GM21526 (cell line): Measurements from ENCODE around the gene PAIP1.
"Not testable (repeated sequence)": the region's sequence is repeated elsewhere in the genome, so short reads cannot be mapped to it uniquely, and the experiment has no call there.

ENCODE experiments used
- ATAC-seq: cut with Tn5 transposase; IDR thresholded peaks from one replicate; pipeline ENCODE4 v1.9.1; 2021; ENCODE audit warnings: moderate library complexity; ENCODE audit not compliant: unreplicated experiment, low FRiP score

The PAIP1 gene, protein sequence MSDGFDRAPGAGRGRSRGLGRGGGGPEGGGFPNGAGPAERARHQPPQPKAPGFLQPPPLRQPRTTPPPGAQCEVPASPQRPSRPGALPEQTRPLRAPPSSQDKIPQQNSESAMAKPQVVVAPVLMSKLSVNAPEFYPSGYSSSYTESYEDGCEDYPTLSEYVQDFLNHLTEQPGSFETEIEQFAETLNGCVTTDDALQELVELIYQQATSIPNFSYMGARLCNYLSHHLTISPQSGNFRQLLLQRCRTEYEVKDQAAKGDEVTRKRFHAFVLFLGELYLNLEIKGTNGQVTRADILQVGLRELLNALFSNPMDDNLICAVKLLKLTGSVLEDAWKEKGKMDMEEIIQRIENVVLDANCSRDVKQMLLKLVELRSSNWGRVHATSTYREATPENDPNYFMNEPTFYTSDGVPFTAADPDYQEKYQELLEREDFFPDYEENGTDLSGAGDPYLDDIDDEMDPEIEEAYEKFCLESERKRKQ

DNA sequence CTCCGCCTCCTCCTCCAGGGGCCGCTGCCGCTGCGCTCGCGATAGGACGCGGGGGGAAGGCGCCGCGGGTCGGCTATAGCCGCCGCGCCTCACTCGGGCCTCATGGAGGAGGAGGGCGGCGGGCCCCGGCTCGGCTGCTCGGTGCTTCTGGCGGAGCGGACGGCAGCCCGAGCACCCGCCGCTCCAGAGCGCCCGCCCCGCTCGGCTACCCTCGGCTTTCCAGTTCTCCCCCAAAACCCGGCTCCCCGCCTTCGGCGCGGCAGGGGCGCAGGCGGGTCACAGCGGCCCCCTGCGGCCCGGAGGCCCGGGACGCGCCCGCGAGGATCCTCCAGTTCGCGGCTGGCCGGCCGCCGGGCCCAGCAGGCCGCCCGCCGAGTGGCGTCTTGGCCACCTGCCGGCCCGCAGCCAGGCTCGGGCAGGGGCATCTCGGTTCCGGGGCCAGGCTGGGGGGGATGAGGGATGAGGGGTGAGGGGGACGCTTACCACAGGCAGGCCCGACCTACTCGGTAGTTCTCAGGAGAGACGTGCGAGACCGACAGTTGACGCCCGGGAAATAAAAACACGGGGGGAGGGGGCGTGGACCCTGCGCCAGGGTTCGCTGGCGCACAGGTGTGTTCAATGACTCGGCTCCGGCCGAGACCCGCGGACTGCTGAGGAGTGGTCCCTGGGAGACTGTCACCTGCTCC lies at the start of gene PAIP1:
TSS of gene PAIP1 (minus strand) at position 221 of the 686 bp plus-strand sequence. CDS start 231 bp downstream, outside the sequence.
- ATAC-seq: peak; percentile 73

DNA sequence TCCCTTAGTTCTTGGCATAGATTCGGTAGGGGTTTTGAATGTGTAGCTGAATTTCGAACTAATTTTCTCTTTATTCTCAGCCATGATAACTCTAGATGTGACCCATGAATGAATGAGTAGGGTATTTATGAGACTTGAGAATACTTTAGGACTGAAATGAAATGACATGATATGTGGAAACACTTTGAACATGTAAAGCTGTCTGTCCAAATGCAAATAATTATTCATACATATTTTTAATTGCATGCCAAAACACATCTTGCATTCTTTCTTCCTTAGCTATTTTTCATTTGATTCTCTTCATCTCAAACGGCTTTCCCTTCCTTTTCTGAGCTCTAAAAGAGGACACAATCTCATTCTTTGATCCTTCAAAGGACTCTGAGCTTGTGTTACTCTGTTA lies 49.5 kb upstream of the PAIP1 start:
- no peak for ATAC-seq

DNA sequence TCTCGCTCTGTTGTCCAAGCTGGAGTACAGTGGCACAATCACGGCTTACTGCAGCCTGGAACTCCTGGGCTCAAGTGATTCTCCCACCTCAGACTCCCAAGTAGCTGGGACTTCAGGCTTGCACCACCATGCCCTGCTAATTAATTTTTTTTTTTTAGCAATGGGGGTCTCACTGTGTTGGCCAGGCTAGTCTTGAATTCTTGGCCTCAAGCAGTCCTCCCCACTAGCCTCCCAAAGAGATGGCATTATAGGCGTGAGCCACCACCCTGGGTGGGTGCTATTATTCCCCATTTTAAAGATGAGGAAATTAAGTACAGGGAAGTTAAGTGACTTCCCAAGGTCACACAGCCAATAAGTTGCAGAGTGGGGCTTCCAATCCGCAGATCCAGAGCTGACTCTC lies 47.8 kb upstream of the PAIP1 start:
- no peak for ATAC-seq

DNA sequence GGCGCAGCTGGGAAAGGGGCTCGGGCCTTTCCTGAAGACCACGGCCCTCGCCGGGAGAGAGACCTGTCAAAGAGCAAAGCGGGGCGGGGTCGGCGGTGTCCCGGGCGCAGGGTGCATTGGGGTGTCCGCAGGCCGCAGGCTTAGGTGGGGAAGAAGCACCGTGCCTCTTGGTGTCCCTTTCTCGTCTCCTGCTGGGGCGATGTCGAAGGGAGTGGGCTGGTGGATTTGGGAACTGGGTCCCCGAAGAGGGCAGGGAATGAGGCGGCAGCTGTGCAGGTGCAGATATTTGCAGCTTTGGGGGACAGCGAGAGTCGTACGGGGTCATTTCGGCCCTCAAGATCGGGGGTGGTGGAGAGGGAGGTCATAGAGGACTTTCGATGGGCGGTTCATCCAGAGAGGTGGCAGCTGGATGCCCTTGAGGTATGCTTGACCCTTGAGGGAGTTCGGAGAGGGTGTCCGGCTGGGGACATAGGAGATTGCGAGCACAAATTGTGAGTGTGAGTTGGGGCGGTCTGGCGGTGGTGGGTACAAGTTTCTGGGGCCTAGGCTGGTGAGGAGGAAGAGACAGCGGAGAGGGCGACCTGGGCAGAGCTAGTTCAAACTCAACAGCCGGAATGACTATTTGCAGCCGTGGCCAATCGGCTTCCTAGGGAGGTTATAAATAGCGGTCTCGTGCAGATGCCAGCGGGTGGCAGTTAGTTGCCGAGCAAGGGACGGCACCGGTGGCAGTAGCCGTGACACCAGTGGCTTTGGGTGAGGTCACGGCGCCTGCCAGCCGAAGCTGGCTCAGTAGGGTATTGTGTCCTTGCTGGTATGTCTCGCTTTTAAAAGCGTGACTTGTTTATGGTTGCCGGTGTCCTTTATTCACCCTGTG lies 46.7 kb upstream of the PAIP1 start:
- ATAC-seq: peak; percentile 45

DNA sequence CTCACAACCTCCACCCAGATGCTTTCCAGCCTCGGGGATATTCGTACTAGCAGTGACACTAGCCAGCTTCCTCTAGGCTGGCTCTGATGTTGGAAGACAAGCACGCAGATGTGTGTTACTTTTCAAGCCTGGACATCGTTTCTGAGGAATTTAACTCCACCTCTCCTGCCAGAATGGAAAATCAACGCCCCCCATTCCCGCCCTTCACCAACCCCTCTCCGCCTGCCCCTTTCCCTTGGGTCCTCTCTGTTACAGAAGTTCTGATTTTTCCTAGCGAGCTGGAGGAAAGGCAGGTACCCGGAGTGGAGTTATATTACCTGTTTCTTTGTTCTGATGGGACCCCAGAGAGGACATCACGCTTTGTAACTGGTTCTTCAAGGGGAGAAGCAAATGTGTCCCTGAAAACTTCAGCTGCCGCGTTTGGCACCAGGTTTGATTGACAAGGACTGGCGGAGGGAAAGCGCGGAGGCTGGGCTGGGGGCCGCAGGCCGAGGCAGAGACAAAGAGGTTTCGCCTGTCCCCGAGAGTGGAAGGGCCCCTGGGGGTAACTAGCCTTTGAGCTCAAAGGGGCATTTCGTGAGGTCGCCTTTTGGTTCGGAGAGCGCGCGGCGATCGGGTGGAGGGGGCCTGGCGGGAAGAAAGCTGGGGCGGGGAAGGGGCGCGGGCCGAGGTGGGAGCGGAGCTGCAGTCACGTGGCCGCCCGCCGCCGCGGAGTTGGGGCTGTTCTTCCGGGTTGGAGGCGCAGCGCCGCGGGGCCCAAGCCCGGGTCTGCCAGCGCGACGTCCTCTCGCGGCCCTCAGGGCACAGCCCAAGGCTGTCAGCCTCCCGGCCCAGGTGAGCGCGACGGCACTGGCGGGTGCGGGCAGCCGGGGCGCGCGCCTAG lies 45.8 kb upstream of the PAIP1 start, which contains the start of gene NNT:
TSS of gene NNT (plus strand) at position 720 of the 883 bp plus-strand sequence. CDS start 6,016 bp downstream, outside the sequence.
- ATAC-seq: peak; percentile 73

DNA sequence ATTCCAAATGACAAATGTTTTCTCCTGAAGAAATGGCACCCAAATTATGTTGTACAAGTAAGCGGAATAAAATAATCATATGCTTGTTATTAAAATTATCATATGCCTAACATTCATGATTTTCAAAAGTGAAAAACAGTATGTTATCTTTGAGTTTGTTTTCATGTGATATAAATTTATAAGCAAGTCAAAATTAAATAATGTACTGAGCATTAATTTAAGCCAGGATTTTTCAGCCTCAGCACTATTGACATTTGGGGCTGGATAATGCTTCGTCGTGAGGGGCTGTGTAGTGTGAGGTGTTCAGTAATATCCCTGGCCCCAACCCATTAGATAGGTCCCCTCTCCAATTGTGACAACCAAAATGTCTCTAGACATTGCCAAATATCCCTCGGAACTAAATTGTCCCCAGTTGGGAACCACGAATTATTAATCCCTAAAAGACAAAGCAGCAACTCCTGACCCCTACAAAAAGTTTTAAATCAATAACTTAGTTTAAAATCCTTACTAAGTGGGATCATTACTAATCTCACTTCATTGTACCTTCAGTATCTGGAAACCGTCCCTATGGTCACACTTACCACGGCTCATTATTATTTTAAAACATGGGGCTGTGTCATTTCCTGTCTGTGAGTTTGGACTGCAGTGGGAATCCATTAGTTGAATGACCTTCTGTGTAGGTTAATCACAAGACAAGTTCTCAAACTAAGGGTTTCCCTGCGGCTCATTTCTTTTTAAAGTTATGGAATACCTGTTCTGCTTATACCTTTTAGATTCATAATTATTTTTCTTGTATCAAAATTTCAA lies 44.8 kb upstream of the PAIP1 start:
- peak; percentile 37 for ATAC-seq

DNA sequence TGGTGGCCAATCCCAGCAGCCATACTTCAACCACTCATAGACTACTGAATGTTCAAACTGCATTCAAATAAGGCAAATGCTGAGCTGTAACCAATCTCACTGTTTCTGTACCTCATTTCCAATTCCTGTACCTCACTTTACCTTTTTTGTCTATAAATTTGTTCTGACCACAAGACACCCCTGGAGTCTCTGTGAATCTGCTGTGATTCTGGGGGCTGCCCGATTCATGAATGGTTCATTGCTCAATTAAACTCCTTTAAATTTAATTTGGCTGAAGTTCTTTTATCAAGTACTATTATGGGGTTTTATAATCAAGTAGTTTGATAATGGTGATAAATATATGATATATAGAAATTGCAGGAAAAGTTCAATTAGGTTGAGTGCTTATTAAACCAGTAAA lies 42.0 kb upstream of the PAIP1 start:
- ATAC-seq: not testable (repeated sequence)

DNA sequence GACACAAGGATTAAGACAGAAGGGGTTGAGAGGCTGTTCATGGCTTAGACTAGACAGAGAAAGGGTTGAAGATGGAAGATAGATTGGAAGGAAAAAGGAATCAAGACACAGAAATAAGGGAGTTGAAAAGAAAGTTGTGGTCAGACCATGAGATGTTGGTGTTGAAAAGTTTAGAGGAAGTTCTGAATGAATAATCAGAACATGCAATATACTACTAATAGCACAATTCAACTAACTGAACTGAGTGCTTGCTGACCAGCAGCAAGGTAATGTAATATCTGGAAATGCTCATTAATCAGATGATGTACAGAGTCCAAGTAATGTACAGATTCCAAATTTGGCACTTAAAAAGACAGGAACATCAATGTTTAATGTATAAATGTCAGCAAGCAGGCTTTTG lies 35.5 kb upstream of the PAIP1 start:
- no peak for ATAC-seq

DNA sequence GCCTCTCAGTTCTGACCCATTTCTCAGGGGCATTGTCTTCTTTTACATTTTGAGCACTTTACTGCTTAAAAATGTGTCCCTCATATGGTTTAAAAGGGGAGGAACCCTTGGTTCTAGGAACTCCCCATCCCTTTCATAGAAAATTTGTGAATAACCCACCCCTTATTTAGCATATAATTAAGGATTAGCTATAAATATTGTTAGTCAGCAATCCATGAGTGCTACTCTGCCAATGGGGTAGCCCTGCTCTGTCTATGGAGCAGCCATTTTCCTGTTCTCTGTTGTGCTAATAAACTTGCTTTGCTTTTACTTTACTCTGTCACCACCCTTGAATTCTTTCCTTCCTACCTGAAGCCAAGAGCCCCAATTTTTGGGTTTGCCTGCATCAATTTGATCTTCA lies 33.8 kb upstream of the PAIP1 start:
- no peak for ATAC-seq

DNA sequence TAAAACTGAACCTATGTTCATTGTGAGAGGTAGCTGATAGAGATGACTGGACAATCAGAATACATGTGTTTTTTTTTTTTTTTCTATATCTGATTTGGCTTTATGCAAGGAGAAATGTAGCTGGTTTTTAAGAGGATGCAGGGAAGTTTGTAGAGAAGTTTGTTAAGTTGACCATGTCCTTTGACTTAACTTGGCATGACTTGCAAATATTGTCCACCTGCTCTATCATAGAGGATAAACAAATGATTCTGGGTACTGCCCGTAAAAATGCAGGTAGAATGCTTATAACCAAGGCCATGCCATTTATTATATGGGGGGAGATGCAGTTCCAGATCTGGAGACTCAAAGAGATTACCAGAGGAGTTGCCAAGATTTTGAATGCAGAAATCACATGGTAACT lies 32.4 kb upstream of the PAIP1 start:
- no peak for ATAC-seq

DNA sequence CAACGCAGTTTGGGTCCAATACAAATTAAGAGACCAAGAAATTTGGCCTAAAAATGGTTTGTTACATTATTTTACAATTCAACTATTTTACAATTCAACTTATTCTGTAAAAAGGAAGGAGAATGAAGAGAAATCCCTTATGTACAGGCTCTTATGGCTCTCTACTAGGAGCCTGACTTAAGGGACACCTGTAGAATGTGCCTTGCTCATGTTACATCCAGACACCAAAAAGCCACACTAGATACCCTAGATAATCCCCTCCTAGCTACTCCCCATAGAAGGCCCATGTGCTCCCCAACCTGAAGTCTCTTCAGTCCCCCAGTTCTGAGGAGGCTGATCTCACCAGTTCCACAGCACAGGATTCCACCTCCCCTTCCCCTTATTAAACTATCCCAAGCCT lies 32.0 kb upstream of the PAIP1 start:
- ATAC-seq: no peak

DNA sequence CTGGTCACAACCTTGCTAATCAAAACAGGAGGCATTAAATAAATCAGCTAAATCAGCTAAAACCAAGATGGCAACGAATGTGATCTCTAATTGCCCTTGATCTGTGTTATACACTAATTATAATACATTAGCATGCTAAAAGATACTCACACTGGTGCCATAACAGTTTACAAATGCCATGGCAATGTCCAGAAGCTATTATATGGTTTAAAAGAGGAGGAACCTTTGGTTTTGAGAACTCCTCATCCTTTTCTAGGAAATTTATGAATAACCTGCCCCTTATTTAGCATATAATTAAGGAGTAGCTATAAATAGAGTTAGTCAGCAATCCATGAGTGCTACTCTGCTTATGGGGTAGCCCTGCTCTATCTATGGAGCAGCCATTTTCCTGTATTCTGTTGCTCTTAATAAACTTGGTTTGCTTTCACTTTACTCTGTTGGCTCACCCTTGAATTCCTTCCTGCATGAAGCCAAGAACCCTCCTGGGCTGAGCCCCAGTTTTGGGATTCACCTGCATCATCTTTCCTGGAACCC lies 27.4 kb upstream of the PAIP1 start:
- no peak for ATAC-seq

DNA sequence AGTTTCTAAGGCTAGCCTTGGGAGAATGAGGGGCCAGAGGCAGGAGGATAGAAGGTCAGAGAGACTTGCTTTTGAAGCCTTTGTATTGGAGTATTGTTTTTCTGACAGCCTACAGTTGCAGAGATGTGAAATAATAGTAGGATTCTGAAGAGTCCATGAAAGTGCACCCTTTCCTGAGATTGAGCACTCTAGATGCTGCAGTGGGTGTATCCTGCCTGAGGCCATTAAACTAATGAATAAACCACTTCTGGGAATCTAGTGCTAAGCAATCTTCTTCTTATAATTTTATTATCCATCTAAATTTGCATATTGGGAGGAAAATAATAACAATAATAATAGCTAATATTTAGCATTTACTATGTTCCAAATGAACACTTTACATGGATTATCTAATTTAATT lies 26.8 kb upstream of the PAIP1 start:
- no peak for ATAC-seq

DNA sequence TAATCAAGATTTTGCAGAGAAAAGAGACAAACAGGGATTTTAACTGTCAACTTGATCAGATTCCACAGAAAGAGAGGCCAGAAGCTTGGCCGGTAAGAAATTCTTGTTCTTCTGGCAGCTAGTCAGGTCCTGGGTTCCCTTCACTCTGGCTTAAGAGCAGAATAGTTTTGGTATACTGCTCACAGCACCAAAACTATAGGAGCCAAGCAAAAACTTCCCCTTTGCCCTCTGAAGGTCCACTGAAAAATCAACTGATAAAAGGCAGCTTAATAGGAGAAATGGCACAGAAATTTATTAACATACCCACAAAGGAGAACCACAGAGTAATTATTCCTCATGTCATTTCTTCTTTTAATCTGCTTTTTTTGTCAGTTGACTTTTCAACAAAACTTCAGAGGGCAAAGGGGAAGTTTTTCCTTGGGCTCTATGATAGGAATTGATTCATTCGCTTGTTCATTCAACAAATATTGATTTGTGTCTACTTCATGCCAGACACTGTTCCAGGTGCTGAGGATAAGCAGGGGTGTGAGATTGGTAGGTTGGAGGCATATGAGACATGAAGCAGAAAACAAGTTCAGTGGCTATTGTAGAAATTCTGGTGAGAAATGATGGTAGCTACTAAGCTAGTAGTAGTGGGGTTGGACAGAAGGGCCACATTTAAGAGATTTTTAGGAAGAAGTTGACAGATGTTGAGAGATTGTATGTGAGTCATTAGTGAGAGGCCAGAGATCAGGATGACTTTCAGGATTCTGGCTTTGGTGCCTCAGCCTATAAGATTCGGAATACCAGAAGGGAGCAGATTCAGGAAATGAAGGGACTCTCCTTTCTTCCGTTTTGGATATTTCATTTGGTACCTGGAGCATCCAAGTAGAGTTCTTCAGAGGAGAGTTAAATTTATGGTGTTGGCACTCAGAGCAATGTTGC lies 25.5 kb upstream of the PAIP1 start:
- no peak for ATAC-seq

DNA sequence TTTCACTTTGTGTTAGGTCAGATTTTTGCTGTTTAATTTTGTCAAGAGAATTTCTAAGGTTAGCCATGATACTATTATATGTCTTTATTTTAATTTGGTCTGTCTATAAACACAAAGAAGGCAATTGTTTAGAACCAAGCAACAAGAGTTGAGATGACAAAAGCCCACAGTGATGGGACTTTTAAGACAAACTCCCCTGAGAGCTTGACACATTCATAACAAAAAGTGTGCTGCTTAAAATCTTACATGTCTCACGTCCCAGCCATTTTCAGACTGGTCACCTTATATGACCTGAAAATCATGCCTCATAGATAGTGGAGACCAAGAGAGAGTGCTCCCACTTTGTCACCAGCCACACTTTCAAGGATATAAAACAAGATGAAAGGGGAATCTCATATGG lies 24.5 kb upstream of the PAIP1 start:
- ATAC-seq: no peak

DNA sequence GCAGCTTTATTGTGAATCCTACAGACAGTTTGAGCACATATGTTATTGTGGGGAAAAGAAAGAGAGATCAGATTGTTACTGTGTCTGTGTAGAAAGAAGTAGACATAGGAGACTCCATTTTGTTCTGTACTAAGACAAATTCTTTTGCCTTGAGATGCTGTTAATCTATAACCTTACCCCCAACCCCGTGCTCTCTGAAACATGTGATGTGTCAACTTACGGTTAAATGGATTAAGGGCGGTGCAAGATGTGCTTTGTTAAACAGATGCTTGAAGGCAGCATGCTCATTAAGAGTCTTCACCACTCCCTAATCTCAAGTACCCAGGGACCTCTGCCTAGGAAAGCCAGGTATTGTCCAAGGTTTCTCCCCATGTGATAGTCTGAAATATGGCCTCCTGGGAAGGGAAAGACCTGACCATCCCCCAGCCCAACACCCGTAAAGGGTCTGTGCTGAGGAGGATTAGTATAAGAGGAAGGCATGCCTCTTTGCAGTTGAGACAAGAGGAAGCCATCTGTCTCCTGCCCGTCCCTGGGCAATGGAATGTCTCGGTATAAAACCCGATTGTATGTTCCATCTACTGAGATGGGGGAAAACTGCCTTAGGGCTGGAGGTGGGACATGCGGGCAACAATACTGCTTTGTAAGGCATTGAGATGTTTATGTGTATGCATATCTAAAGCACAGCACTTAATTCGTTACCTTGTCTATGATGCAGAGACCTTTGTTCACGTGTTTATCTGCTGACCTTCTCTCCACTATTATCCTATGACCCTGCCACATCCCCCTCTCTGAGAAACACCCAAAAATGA lies 23.7 kb upstream of the PAIP1 start:
- ATAC-seq: not testable (repeated sequence)

DNA sequence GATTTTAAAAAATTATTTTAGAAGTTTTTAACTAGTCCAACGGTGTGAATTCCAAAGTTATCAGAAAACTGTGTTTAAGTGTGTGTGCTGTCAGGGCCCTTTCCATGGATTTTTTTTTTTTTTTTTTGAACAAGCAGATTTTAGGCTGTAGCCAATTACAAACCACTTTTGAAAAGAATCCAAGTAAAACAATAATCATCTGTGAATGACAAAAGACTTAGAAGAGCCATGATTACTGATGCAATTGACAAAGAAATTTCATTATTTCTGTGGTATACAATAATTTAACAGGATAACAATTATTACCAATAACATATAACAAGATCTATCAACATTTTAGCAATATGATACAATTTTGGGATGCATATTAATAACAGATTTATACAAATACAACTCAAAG lies 16.2 kb upstream of the PAIP1 start:
- ATAC-seq: no peak
